Sciatic nerve (tissue), 2 donors: ENCODE results near the gene TAS2R16. TPM values are rescaled to one million over a fixed set of nuclear protein-coding genes. Genes with fewer than 3 reads are reported as not detected.

Experiments
- ATAC-seq: fragments of 200-7000 bp; cut with Tn5 transposase; one replicate; pipeline ENCODE4 v1.9.1; 2020; ENCODE audit warnings: mild to moderate bottlenecking, moderate library complexity
- DNase-seq: peaks from one replicate; pipeline ENCODE4 v3.0.0-alpha.2; 2020; ENCODE audit warnings: low spot score
- intact Hi-C: fragments of 100-400 bp; cut with DNase I; formaldehyde crosslinking; loops from one replicate; pipeline ENCODE4 v1.14.2; 2022
- total RNA-seq: library from RNA; stranded (reverse); fragmentation: NEBNext Ultra II Directional; extraction: Animal tissue kit (Norgen Biotek cat#: 25700); gene quantifications from one replicate; pipeline ENCODE4 v1.2.1, GENCODE V29; 2021
- donor health status: DM: no; HTN: no; CAD: no.
- donor health status: DM: no; HTN: no; CAD: no.

The TAS2R16 gene, protein sequence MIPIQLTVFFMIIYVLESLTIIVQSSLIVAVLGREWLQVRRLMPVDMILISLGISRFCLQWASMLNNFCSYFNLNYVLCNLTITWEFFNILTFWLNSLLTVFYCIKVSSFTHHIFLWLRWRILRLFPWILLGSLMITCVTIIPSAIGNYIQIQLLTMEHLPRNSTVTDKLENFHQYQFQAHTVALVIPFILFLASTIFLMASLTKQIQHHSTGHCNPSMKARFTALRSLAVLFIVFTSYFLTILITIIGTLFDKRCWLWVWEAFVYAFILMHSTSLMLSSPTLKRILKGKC
- total RNA-seq: not detected

DNA sequence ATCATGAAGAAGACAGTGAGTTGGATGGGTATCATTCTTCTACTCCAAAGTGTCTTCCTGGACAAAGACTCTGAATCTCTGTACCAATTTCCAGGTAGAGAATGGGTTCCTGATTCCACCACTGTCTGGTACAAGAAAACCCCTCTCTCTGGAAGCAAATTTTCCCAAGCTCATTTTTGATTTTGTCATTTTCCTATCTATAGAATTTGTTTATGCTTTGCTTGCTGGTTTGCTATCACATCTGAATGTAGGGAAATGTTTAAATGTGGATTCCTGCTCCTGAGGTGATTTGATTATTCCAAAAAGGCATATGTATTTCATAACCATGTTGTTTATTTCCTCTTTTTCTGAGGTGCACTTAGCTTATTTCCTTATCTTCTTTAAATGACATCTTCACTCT is at the start of gene TAS2R16:
Gene TAS2R16, minus strand, starts transcription at position 101 of the 400 bp plus-strand sequence. Its CDS starts 66 bp downstream, at position 35.
- intact Hi-C loops: no loop called here
- no peak for ATAC-seq
- DNase-seq: no peak

DNA sequence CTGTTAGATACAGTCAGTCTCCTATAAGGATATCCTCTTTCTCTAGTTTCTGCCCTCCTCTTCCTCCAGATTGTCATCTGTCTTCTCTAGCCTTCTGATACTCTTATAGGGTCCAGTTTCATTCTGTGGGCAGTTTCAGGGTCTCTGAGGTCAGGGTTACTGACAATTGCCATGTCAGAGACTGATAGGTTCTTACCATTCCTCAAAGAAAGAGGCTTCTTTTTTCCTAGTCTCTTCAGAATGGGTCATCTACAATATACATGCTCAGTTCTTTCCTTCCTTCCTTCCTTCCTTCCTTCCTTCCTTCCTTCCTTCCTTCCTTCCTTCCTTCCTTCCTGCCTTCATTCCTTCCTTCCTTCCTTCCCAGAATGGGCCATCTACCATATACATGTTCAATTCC is 48.1 kb upstream of the TAS2R16 start:
- no peak for ATAC-seq
- DNase-seq: no peak
- intact Hi-C loops: no loop called here

DNA sequence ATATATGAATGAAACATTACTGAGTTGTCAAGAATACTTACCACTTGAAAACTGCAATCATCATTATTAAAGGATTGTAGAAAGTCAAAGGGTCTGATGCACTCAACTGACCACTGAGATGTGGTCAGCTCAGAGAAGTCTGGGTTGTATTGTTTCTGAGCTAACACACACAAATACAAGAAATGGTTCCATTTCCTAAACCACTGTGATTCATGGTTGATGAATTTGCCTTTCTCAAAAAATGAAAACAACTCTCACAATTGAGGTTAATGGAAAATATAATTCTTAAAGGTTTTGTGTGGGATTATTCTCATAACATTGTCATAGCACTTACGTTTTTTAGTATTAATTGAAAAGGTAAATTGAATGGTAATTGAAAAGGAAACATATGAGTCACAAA is 45.6 kb upstream of the TAS2R16 start:
- intact Hi-C loops: no loop called here
- ATAC-seq (no peak), DNase-seq (no peak)

DNA sequence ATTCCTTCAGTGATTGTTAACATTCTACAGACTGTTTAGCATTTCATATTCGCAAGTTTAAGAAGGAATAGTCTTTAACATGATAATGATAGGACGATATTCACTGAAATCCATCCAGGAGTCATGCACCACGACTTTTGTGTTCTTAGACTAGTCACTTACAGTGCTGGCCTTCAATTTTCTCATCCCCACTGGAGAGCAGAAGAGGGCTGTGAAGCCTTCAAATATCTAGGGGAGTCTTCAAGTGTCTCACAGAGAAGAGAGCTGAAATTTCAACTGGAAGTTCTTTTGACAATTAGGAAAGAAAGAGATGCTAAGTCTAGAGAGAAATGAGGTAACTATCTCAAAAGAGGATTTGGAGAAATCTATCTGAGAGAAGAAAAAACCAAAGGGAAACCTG is 43.8 kb upstream of the TAS2R16 start:
- ATAC-seq: no peak
- intact Hi-C loops: no loop called here

DNA sequence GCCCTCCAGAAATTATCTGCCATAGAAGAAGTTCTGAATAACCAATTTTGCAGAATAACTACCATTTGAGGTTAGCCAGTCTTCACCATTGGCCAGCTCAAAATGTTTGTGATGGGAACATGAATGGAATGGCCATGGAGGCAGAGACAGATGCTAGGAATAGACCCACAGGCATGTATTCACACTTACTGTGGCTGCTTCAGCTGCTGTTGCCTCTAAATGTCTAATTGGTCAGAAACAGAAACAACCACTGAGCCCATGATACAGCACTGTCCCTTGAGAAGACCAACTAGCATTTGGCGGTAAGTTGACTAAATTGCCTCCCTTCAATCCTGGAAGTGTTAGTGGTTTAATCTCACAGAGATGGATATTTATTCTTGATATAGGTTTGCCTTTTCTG is 38.6 kb upstream of the TAS2R16 start:
- intact Hi-C loops: loop anchor here (2.0 kb wide), 1 partner anchor 23 kb away; no protein-coding TSS in a partner anchor
- ATAC-seq (no peak), DNase-seq (no peak)

More for the DNA sequence above, 43.8 kb upstream of the TAS2R16 start:
- no peak for DNase-seq

DNA sequence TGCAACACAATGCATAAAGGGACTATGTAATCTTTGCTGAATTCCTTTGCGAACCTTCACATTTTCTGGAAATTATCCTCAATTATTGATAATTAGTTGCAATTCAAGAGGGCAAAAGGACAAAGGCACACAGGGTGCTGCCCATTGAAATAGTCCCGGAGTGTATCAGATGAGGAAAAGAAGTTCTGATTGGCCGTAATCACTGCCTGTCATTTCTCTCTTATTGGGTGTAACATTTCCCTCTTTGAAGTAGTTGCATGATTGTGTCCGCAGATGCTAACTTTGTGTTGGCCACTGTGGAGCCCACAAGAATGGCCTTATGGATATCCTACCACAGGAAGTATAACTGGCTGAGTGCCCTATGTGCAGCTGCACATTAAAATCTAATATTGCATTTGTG is 35.1 kb upstream of the TAS2R16 start:
- DNase-seq (no peak), ATAC-seq (no peak)
- intact Hi-C loops: no loop called here

DNA sequence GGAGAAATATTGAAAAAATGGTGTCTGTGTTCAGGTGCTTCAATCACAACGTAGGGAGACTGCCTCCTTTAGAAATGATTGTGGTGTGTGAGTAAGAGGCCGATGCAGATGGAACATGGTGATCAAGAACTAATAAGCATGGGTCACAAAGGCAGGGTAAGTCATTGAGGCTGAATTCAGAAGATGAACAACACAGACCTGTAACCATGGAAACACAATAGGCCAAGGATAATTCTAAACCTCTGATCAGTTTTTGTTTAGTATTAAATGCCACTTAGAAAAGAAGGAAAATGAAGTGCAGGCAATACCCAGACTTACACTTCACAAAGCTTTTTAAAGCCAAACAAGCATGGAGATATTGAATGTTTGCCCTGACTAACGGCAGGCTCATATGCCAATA is 32.8 kb upstream of the TAS2R16 start:
- DNase-seq (no peak), ATAC-seq (no peak)
- intact Hi-C loops: no loop called here

DNA sequence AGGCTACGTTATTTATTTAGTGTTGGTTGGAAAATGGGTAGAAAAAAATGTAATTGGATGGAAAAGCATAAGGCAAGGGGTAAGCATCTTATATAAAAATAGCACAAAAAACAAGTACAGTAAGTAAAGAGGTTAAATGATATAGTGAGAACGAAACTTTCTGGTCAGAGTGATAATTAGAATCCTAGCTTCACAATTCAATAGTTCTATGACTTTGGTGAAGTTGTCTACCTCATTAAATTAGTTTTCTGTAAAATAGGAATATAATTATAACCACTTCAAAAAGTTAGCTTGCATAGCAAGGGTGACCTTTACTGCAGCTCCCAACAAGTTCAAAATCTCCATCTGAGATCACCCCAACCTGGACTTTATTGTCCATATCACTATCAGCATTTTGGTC is 30.8 kb upstream of the TAS2R16 start:
- no peak for ATAC-seq
- intact Hi-C loops: no loop called here
- no peak for DNase-seq

DNA sequence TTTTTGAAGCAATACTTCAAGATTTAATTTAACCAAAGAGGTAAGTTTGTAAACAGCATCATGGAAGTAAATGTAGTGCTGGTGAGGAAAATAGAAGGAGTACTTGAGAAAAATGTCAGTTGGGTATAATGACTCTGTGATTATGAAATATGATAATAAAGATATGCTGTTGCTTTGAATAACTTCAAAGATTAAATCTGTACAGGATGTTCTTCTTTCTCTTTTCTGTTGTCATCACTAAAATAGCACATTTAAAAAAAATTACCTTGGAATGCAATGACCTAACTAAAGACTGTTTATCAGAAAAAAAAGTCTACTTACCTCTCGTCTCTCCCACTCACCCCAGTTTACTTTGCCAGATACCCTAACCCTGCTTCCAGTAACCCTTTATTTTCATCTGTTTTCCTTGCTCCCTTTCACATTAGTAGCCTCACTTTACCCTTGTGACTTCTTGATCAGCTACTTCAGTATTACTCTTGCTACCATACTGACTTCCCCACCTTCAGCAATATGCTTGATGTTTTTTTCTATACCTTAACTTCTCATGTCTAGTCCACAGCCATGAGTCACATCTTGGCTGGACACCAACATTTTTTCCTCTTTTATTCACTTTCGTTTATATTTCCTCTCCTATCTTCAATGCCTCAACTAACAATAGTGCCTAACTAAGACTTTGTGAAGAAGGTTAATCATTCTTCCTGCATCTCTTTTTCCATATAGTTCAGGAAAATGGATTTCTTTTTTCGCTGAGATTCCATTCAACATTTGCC is 29.7 kb upstream of the TAS2R16 start:
- no peak for ATAC-seq
- intact Hi-C loops: loop anchor here (1.0 kb wide), 1 partner anchor 21 kb away; no protein-coding TSS in a partner anchor
- DNase-seq: no peak

DNA sequence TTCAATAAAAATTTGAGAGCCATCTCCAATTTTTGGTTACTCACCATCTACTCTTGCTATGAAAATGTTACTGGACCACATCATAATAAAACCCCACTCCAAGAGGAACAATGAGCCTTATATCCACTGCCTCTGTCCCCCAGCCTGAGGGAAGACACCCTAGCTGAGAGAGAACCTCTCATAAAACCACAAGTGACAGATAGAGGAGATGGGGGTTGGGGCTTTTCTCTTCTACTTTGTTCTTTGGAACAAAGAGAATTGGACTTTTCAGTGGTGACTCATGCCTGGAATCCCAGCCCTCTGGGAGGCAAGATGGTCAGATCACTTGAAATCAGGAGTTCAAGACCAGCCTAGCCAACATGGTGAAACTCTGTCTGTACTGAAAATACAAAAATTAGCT is 27.6 kb upstream of the TAS2R16 start:
- intact Hi-C loops: no loop called here
- no peak for DNase-seq
- no peak for ATAC-seq

DNA sequence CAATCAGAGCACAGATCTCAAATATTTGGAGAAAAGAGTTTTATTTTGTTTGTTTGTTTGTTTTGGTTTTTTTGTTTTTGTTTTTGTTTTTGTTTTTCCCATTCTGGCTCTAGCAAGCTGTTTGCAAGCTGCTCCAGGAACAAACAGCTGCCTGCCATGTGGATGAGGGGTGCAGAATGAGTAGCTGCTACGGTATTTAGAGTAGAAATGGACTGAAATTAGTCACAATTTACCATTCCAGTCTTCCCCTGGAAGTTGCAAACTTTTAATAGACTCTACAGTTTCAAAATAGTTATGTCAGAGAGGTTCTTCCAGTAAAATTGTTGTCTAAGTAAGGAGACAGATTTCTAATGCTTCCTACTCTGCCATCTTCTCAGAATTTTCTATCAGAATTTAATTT is 27.1 kb upstream of the TAS2R16 start:
- ATAC-seq: no peak
- DNase-seq: no peak
- intact Hi-C loops: no loop called here

DNA sequence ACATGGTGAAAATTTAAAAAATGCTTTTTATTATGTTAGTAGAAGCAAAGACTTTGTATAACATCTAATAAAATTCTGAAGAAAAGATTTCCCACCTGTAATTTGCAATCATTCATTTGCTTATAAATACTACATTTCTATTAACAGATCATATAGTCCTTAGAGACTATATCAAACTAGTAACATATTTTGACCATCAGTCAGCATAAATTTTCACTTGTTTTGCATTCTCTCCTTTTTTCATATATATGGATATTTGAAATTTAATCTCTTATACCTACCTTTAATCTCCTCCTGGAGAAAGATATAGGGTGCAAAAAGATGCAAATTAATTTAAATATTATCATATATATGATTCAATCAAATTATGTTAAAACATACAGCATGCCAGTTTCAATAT is 16.9 kb upstream of the TAS2R16 start:
- intact Hi-C loops: no loop called here
- DNase-seq: no peak
- no peak for ATAC-seq

DNA sequence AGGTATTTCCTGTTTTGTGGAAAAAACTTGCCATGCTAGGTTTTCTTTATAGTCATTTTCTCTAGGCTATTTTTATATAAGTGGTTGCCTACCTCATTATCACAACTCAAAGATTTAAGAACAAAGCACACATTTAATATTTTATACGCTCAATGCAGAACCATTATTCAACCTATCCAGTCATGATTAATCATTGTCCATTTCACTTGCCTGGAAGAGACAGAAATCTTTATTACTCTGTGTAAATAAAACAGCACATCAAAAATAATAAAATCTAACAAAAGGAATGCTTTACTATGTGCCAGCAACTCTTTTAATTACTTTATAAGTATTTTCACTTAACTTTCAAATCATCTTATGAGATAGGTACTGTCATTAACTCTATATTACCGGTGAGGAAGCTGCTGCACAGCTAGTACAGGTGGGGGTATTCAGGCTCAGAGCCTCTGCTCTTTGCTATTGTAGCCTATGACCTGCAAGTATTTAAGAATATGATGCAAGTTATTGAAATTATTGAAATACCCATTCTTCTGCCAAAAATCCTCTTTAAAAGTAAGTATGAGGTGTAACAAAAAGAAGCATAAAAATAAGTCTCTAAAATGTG is 16.4 kb upstream of the TAS2R16 start:
- no peak for ATAC-seq
- DNase-seq: no peak
- intact Hi-C loops: loop anchor here (2.0 kb wide), 1 partner anchor 23 kb away; no protein-coding TSS in a partner anchor

DNA sequence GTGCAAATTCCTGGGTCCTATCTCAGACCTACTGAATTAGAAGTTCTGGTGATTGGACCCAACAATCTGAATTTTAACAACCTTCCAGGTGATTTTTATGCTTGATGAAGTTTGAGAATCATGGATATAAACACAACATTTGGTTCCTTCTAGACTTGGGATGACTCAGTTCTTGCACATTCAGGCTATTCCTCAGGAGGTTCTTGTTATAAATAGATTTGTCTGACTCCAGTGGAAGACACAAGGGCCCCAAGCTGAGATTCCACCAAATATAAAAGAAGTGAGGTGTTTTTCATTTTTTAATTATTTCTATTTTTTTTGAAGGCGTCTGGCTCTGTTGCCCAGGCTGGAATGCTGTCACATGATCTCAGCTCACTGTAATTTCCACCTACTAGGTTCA is 9.4 kb upstream of the TAS2R16 start:
- DNase-seq (no peak), ATAC-seq (no peak)
- intact Hi-C loops: loop anchor here (1.0 kb wide), 1 partner anchor 20 kb away; no protein-coding TSS in a partner anchor

DNA sequence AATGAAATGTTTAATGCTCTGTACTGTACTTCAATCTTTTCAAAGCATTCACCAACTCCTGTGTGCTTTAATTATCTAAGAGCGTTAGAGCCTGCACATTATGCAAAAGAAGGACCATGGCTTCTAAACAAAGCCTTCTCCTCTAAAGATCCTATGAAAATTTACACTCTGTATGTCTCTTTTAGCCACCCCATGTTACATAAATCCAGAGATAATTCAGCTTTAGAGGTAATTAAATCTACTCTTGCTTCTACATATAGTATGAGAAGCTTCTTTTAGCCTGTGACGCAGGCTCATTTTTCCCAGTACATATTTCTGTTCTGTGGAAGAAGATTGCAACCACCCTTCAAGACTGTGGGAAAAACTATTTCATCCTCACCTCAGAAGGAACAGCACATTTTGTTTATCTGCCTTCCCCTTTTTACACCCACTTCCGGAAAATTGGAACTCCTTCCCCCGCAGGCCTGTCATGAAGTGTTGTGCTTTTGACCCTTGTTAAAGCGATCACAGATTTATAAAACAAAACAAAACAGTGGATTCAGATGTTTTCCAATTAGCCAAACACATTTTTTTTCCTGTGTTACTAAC is 8.1 kb upstream of the TAS2R16 start:
- DNase-seq (no peak), ATAC-seq (peak; percentile 42)
- intact Hi-C loops: loop anchor here (1.0 kb wide), 1 partner anchor 22 kb away; no protein-coding TSS in a partner anchor

DNA sequence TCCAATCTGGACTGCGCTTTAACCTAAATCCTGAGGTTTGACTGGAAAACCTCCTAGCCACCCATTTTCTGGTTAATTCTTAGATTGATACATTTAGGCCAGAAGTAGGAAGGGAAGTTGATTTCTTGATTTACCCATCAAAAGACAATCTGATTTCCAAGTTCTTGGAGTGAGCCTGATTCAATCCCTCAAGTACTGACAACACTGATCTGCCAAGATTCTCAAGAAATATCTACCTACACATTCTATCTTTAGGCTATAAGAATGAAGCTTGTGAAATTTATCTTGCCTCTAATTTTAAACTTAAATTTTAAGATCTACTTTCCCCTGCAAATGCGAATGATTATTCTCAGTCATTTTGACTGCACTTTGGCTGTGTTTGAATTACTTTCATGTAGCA is 5.9 kb downstream of the TAS2R16 start:
- intact Hi-C loops: no loop called here
- DNase-seq: no peak

DNA sequence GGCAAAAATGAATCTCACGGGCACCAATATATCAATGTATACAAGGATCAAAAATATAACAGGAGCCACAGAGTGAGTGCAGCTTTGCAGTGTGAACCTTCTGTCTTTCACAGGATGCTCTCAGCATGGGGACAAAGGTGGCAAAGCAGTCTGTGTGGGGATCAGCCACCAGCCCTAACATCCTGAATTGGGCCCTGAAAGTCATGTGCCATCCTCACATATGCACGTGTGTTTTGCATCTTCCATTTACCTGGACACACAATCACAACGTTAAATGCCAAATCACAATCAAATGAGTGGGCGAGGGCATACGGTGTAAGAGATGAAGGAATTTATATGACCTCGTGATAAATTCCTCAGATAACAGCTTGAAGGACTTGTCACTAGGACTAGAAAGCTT is 6.5 kb downstream of the TAS2R16 start:
- intact Hi-C loops: no loop called here
- no peak for ATAC-seq
- no peak for DNase-seq

More for the DNA sequence above, 5.9 kb downstream of the TAS2R16 start:
- ATAC-seq: no peak

DNA sequence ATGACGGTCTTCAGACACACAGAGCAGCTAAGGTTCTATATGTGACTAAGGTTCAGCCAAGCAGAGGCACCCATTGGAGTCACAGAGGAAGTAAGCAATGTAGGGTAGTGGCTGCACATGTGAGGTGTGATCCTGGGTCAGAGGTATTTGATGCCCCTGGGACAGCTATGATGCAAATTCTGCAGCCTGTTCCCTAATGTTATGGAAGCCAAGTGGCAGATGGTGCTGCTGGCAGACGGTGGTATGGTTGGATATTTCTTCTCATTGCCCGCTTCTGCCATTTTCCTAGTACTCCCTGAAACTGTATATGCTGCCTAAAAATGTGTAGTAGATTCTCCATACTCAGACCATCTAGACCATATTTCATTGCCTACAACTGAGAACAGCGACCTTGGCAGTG is 7.2 kb downstream of the TAS2R16 start:
- DNase-seq (no peak), ATAC-seq (no peak)
- intact Hi-C loops: no loop called here

DNA sequence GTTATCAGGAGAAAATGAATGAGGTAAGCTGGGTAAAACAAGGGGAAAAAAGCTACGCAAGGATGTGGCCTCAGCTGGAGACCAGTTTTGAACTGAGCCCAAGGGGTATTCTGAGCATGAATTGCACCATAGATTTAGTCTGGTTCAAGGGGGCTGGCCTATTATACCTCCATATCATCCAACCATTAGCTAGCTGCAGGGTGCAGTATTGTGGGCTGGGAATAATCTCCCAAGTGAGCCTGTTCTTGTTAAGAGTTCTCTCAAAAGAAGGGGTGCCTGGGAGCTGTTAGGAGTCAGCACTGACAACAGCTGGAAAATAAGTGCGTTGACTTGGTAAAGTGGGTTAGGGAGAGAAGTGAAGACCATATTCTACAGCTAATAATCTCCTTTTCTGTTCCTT is 8.0 kb downstream of the TAS2R16 start:
- DNase-seq: no peak
- intact Hi-C loops: no loop called here
- ATAC-seq: no peak

DNA sequence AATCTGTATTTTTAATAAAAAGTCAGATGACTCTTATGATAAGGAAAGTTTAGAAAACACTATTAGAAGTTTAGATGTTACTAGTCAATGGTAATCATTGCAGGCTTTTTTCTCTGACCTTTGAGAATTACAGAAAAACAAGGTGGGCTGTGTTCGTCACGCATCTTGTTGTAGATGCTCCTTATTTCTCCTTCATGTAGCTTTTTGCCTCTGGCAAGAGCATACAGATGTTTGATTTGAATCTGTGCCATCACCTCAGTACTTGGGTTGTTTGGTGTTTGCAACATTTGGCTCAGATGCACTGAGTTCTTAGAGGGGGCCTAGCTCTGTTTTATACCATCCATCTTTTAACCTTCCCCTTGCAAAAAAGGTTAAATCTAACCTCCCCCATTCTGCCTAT is 11.5 kb downstream of the TAS2R16 start:
- intact Hi-C loops: no loop called here
- DNase-seq (no peak), ATAC-seq (peak; percentile 30)
